HG02943 (cell line): ENCODE results near the gene DGKD.

ENCODE experiments used
- ATAC-seq: cut with Tn5 transposase; IDR thresholded peaks from one replicate; pipeline ENCODE4 v1.9.1; 2021; ENCODE audit warnings: mild to moderate bottlenecking, low read depth, moderate library complexity; ENCODE audit not compliant: unreplicated experiment

DGKD gene

GRCh38 chr2:233470839-233471238 is 116.5 kb downstream of the DGKD start:
- no peak for ATAC-seq

GRCh38 chr2:233471291-233472035 is 117.2 kb downstream of the DGKD start:
- no peak for ATAC-seq

DNA sequence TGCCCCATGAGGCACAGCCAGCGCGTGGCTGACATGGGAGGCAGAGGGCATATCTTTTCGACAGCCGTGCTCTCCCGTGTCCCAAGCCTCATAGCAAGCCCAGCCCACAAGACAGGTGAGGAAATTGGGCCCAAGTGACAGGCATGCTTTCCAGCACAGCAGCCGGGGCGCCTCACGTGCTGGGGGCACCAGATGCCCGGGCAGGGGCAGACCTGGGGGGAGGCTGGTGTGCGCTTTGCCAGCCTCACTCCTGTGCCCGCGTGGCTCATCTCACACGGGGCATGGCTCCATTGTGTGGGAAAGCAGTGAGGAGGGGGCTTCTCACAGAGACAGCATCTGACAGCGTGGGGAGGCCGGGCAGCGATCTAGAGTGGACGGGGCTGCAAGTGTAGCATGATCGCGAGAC is 119.1 kb downstream of the DGKD start:
- no peak for ATAC-seq

GRCh38 chr2:233473878-233474277 is 119.6 kb downstream of the DGKD start:
- ATAC-seq: no peak

GRCh38 chr2:233474308-233475160 is 120.2 kb downstream of the DGKD start:
- ATAC-seq: no peak

GRCh38 chr2:233476063-233476410 is 121.7 kb downstream of the DGKD start:
- no peak for ATAC-seq

- no peak for ATAC-seq
Measured at GRCh38 chr2:233476651-233477547, 122.6 kb downstream of the DGKD start.

DNA sequence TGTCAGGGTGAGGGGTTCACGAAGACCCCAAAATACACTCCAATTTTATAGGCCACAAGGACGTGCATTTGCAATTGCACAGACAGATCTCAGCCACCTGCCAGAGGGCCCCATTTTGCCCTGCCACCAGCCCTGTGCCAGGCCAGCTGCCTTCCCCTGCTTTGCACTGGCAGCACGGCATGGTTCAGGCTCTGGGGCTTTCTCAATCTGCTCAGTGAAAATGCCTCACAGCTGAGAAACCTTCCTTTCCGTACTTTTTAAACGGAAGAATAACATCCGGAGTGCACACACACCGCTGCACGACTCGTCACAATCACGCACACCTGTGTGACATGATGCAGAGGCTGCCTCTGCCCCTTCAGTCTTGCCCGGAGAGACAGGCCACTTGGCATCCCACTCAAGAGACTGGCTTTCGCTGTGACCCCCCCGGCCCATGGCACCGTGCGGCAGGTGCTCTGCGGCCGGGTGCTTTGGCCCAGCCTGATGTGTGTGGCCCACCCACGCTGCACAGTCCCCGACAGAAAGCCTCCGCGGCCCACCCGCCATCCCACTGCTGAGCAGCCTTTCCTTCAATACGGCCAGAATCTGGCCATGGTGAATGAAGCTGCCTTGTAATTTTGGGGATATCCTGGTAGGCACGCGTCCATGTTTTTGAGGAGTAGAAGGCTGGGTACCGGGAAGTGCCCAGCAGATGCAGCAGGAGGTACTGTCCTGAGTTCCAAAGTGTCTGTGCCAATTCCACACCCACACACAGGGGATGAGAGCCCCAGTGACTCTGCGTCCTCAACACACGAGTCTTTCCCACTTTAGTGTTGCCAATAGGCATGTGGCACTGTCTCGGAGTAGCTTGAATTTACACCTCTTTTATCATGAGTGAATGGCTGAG is 123.5 kb downstream of the DGKD start:
- no peak for ATAC-seq

DNA sequence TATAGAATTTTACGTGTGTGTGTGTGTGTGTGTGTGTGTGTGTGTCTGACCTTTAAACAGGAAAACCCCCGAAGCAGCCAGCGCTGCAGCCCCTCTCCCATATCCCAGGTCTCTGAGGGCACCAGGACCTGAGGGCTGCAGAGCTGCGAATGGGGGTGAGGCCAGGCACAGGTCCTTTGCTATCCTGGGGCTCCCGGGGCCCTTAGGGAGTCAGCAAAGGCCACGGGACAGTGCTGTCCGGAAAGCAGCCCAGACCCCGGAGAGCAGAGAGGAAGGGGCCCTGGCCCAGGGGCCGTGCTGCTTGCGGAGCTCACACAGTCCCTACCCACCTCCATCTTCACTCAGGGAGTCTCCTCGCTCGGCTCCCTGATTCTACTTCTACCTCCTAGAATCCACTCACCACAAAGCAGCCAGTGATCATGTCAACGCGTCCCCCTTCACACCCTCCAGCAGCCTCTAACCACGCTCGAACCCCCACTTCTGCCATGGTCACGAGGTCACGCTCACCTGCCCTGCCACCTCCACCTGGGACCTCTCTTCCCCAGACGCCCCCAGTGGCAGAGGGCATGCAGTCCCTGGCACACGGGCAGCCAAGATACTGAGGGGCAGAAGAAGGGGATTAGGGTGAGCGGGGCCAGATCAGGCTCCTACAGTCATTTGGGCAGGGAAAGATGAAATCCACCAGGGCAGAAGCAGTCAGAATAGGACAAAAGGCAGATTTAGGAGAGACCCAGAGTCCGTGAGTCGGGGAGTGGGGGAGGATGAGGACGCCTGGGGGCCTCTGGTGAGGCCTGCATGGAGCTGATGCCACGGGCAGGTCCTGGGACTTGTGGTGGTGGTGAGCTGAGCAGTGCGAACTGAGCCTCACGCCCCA is 125.6 kb downstream of the DGKD start:
- no peak for ATAC-seq

- no peak for ATAC-seq
Measured at GRCh38 chr2:233480490-233481202, 126.4 kb downstream of the DGKD start.

- ATAC-seq: no peak
Measured at GRCh38 chr2:233481368-233482142, 127.3 kb downstream of the DGKD start.

GRCh38 chr2:233482616-233483015 is 128.3 kb downstream of the DGKD start:
- no peak for ATAC-seq

DNA sequence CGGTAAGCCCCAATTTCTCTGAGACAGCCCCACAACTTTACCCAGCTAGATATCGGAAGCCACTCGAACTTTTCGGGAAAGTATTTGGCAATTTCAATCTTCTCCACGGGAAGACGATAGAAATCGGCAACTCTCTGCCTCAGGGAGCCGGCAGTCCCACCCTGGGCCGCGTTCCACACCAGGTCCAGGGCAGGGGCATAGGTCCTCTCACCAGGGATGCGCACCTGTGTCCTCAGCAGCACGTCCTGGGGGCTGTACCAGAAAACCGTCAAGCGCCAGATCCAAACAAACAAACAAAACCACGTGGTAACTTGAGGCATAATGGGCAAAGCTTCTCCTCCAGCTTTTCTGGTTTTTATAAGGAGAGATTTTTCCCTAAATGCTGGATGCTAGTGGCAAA is 131.4 kb downstream of the DGKD start:
- no peak for ATAC-seq

GRCh38 chr2:233486357-233486756 is 132.1 kb downstream of the DGKD start:
- ATAC-seq: no peak

DNA sequence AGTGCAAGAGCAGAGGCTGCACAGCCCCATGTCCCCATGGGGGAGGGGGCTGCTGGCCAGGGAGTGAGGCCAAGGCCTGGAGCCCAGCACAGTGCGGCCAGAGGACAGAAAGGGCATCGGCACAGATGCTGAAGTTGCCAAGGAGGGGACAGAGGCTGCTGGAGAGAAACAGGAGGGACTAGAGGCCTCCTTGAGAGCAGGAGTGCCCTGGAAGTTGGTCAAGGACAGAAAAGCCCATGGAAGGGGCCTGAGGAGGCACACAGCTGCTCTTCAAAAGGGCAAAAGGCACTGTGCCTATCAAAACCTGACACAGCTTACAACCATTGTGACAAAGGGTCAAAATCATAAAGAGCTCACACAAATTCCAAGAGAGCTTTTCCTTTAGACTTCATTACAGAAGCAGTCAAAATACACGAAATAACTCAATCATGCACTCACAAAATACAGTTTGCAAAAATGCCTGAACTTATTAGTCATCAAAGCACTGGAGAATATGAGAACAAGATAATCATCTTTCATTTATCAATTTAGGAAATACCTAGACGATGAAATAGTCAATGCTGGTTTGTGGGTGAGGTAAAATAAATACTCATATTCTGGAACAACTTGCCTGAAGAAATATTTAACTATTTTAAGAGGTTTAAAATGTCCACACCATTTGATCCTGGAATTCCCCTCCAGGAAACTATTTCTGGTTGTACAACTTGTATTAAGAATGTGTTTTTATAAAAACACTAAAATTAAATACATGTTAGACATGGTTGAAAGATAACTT is 132.7 kb downstream of the DGKD start:
- no peak for ATAC-seq

- no peak for ATAC-seq
Measured at GRCh38 chr2:233487748-233488345, 133.6 kb downstream of the DGKD start.
